ENCODE results near the gene MYO5C. TPM values are rescaled to one million over a fixed set of nuclear protein-coding genes. Genes with fewer than 3 reads are reported as not detected.

Gene MYO5C
- total RNA-seq, 1 experiment from 2014 or later = 28.2 TPM

DNA sequence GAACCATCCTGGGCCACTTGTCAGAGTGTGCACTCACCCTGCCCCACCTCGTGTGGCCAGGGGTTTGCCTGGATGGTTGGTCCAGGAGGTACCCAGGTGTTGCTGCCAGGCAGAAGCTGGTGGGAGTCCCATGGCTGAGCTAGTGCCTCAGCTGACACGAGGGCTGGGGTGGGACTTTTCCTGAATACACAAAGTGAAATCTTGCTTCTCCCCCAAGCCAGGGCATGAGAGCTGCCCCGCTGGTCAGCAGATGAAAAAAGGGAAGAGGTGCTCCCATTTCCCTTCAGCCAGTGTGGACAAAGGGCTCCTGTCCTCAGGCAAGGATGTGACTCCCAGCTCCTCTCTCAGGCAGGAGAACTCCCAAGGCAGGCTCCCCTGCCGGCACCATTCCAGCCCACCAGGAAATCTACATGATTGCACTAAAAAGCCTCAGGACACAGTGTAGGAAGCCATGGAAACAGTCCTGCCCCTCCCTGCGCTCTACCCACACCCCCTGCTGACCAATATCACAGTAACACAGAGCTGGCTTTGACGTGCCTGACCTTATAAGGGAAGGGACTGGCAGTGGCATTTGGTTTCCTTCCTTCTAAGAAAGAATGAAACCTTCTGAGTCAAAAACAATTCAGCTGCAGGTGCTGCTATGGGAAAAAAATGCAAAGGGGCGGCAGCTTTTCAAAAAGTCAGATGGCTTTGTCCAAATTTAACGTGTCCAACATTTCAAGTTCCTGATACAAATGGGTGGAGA lies 33.9 kb downstream of the MYO5C start:
- no peak overlapping the region for H3K27ac ChIP-seq (ENCODE audit: low read length)
- no peaks in the 10 kb centered on the region for H3K9me3 ChIP-seq (ENCODE audit: control insufficient read depth, insufficient read depth, low read depth, low read length)
- no peaks in the 10 kb centered on the region for H3K36me3 ChIP-seq (ENCODE audit: control insufficient read depth, insufficient read depth, low read length)
- intact Hi-C loops (cut with micrococcal nuclease; ENCODE audit: unreplicated experiment) = no loop called here
- DNase-seq (ENCODE audit: low read depth, low spot score) (no peak), ATAC-seq (no peak)
- no peak overlapping the region for H3K4me3 ChIP-seq (ENCODE audit: low read depth in 2 of 2, low read length in 2 of 2)
- ChIA-PET POLR2A (interaction anchor here (0.6 kb wide), 1 partner anchor 38 kb away, joined by 4 read pairs; no protein-coding TSS in a partner anchor), CTCF (no interaction called here)
- H3K4me1 ChIP-seq (ENCODE audit: control insufficient read depth, insufficient read depth, low read length) = no peaks in the 10 kb centered on the region
- TF ChIP-seq SIN3A (IDR thresholded peaks at IDR 0.05; ENCODE audit: borderline replicate concordance, insufficient read depth, low read depth, low read length) = no peak
- TF ChIP-seq, protein P1, sequence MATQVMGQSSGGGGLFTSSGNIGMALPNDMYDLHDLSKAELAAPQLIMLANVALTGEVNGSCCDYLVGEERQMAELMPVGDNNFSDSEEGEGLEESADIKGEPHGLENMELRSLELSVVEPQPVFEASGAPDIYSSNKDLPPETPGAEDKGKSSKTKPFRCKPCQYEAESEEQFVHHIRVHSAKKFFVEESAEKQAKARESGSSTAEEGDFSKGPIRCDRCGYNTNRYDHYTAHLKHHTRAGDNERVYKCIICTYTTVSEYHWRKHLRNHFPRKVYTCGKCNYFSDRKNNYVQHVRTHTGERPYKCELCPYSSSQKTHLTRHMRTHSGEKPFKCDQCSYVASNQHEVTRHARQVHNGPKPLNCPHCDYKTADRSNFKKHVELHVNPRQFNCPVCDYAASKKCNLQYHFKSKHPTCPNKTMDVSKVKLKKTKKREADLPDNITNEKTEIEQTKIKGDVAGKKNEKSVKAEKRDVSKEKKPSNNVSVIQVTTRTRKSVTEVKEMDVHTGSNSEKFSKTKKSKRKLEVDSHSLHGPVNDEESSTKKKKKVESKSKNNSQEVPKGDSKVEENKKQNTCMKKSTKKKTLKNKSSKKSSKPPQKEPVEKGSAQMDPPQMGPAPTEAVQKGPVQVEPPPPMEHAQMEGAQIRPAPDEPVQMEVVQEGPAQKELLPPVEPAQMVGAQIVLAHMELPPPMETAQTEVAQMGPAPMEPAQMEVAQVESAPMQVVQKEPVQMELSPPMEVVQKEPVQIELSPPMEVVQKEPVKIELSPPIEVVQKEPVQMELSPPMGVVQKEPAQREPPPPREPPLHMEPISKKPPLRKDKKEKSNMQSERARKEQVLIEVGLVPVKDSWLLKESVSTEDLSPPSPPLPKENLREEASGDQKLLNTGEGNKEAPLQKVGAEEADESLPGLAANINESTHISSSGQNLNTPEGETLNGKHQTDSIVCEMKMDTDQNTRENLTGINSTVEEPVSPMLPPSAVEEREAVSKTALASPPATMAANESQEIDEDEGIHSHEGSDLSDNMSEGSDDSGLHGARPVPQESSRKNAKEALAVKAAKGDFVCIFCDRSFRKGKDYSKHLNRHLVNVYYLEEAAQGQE (IDR thresholded peaks at IDR 0.05; ENCODE audit: insufficient read depth in 1 of 2, low read depth in 2 of 2, low read length in 1 of 2) = no peak
- TF ChIP-seq, protein P2, sequence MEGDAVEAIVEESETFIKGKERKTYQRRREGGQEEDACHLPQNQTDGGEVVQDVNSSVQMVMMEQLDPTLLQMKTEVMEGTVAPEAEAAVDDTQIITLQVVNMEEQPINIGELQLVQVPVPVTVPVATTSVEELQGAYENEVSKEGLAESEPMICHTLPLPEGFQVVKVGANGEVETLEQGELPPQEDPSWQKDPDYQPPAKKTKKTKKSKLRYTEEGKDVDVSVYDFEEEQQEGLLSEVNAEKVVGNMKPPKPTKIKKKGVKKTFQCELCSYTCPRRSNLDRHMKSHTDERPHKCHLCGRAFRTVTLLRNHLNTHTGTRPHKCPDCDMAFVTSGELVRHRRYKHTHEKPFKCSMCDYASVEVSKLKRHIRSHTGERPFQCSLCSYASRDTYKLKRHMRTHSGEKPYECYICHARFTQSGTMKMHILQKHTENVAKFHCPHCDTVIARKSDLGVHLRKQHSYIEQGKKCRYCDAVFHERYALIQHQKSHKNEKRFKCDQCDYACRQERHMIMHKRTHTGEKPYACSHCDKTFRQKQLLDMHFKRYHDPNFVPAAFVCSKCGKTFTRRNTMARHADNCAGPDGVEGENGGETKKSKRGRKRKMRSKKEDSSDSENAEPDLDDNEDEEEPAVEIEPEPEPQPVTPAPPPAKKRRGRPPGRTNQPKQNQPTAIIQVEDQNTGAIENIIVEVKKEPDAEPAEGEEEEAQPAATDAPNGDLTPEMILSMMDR (IDR thresholded peaks at IDR 0.05) = no peak
- no peak for TF ChIP-seq POLR2AphosphoS5 (IDR thresholded peaks at IDR 0.05; ENCODE audit: low read depth, low read length)
- no peak for TF ChIP-seq TCF7L2 (IDR thresholded peaks at IDR 0.05; ENCODE audit: low read depth, low read length)
- BruUV-seq (replicated peaks) = no TSS peak
- in situ Hi-C loops (cut with HindIII; ENCODE audit: low pct_unique_long_range_greater_than_20kb, low sequenced_read_pairs) = no loop called here
- H3K27me3 ChIP-seq (ENCODE audit: control insufficient read depth, insufficient read depth, low read length) = no peaks in the 10 kb centered on the region

DNA sequence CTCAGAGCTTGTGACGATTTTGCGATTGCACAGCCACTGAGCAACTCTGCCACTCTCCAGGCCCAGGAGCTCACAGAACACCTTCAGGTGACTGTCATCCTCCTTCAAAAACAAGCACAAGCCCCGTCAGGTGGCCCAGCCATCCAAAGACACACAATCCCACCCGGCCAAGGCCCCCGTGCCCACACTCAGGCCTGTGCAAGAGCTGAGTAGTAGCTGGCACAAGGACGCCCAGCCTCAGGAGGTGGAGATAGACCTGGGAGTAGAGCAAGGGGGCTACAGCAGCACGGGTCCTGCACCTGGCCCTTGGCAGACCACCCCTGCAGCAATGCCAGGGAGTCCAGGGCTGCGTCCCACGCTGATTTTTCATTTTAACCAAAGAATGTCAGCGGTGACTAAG lies 34.6 kb downstream of the MYO5C start:
- ChIA-PET CTCF (interaction anchor here (0.6 kb wide), 1 partner anchor 71 kb away, joined by 3 read pairs; no protein-coding TSS in a partner anchor), POLR2A (interaction anchor here (0.6 kb wide), 1 partner anchor 39 kb away, joined by 4 read pairs; no protein-coding TSS in a partner anchor)
- Histone ChIP-seq H3K9me3 (ENCODE audit: control insufficient read depth, insufficient read depth, low read depth, low read length) (no peaks in the 10 kb centered on the region), H3K4me1 (ENCODE audit: control insufficient read depth, insufficient read depth, low read length) (no peaks in the 10 kb centered on the region), H3K27ac (ENCODE audit: low read length) (no peak overlapping the region), H3K27me3 (ENCODE audit: control insufficient read depth, insufficient read depth, low read length) (no peaks in the 10 kb centered on the region), H3K36me3 (ENCODE audit: control insufficient read depth, insufficient read depth, low read length) (no peaks in the 10 kb centered on the region), H3K4me3 (ENCODE audit: low read depth in 2 of 2, low read length in 2 of 2) (no peak overlapping the region)
- no TSS peak for BruUV-seq (replicated peaks)
- intact Hi-C loops (cut with micrococcal nuclease; ENCODE audit: unreplicated experiment) = no loop called here
- in situ Hi-C loops (cut with HindIII; ENCODE audit: low pct_unique_long_range_greater_than_20kb, low sequenced_read_pairs) = no loop called here
- DNase-seq (ENCODE audit: low read depth, low spot score) (no peak), ATAC-seq (no peak)
- no peak for TF ChIP-seq SIN3A (IDR thresholded peaks at IDR 0.05; ENCODE audit: borderline replicate concordance, insufficient read depth, low read depth, low read length)
- no peak for TF ChIP-seq TCF7L2 (IDR thresholded peaks at IDR 0.05; ENCODE audit: low read depth, low read length)
- TF ChIP-seq, protein P2 (IDR thresholded peaks at IDR 0.05) = no peak
- TF ChIP-seq, protein P1 (IDR thresholded peaks at IDR 0.05; ENCODE audit: insufficient read depth in 1 of 2, low read depth in 2 of 2, low read length in 1 of 2) = no peak
- no peak for TF ChIP-seq POLR2AphosphoS5 (IDR thresholded peaks at IDR 0.05; ENCODE audit: low read depth, low read length)

Measured in Panc1 (cell line).